OCI-LY7 (cell line): ENCODE data around the gene TASOR2. TPM values are rescaled to one million over a fixed set of nuclear protein-coding genes. Genes with fewer than 3 reads are reported as not detected.

Experiments used
- BruUV-seq: library from RNA; stranded (reverse); fragments of 400-500 nt; replicated peaks from 2 replicates; lab custom pipeline; 2021; lab: Mats Ljungman, UMichigan
- CTCF ChIA-PET: fragments of 300-600 bp; sonication (Branson Sonifier 250); formaldehyde crosslinking; loops from one replicate; lab custom pipeline; 2022; ENCODE audit warnings: antibody characterized with exemption; ENCODE audit not compliant: unreplicated experiment; lab: Charles Lee
- POLR2A ChIA-PET: fragments of 300-600 bp; sonication (Branson Sonifier 250); formaldehyde crosslinking; loops from one replicate; lab custom pipeline; 2022; ENCODE audit warnings: antibody characterized with exemption; lab: Charles Lee
- DNase-seq: peaks from one replicate; pipeline ENCODE4 v3.0.0-alpha.2; 2015; ENCODE audit warnings: low spot score
- H2AFZ ChIP-seq: fragments of 200-600 bp; sonication (generic), shearing (Covaris generic); 2 replicates; pipeline ENCODE4 v1.6.1; 2014; ENCODE audit warnings: mild to moderate bottlenecking, antibody characterized with exemption, low read length, moderate library complexity
- H3K27ac ChIP-seq: fragments of 200-600 bp; sonication (generic); 2 replicates; pipeline ENCODE4 v1.5.1; 2014; ENCODE audit warnings: mixed run types, low read depth, mild to moderate bottlenecking, moderate library complexity, low read length, inconsistent platforms; ENCODE audit not compliant: poor library complexity, severe bottlenecking
- H3K36me3 ChIP-seq: fragments of 200-600 bp; sonication (generic); 2 replicates; pipeline ENCODE4 v1.6.1; 2014; ENCODE audit warnings: mild to moderate bottlenecking, antibody characterized with exemption, low read length, moderate library complexity, mixed read lengths; ENCODE audit not compliant: insufficient read depth
- H3K4me1 ChIP-seq: fragments of 200-600 bp; sonication (generic); 2 replicates; pipeline ENCODE4 v1.5.1; 2014; ENCODE audit warnings: mild to moderate bottlenecking, low read length; ENCODE audit not compliant: insufficient read depth, poor library complexity, severe bottlenecking
- H3K4me2 ChIP-seq: fragments of 200-600 bp; sonication (generic); 2 replicates; pipeline ENCODE4 v1.6.1; 2014; ENCODE audit warnings: mild to moderate bottlenecking, low read length
- H3K4me3 ChIP-seq: fragments of 200-600 bp; sonication (generic); 2 replicates; pipeline ENCODE4 v1.5.1; 2014; ENCODE audit warnings: mild to moderate bottlenecking, low read depth, low read length; ENCODE audit not compliant: poor library complexity, severe bottlenecking
- H3K79me2 ChIP-seq: fragments of 200-600 bp; sonication (generic); 2 replicates; pipeline ENCODE4 v1.6.1; 2016; ENCODE audit warnings: low read depth, mild to moderate bottlenecking, low read length, moderate library complexity, mixed read lengths; ENCODE audit not compliant: insufficient read depth
- H3K9me2 ChIP-seq: fragments of 200-600 bp; sonication (generic); 2 replicates; pipeline ENCODE4 v1.6.1; 2016; ENCODE audit warnings: mild to moderate bottlenecking, low read length, mixed read lengths; ENCODE audit not compliant: insufficient read depth
- H3K9me3 ChIP-seq: fragments of 200-600 bp; sonication (generic); 2 replicates; pipeline ENCODE4 v1.6.1; 2014; ENCODE audit warnings: mild to moderate bottlenecking, mixed run types, low read length, mixed read lengths
- H4K20me1 ChIP-seq: fragments of 200-600 bp; sonication (generic); 2 replicates; pipeline ENCODE4 v1.6.1; 2014; ENCODE audit warnings: mild to moderate bottlenecking, antibody characterized with exemption, low read length, moderate library complexity, mixed read lengths; ENCODE audit not compliant: insufficient read depth
- CTCF ChIP-seq: fragments of 200-600 bp; sonication (generic); conservative IDR thresholded peaks from 2 replicates; pipeline ENCODE4 v1.5.1; 2014; ENCODE audit warnings: mild to moderate bottlenecking, antibody characterized with exemption, low read length, moderate library complexity, mixed read lengths
- EZH2phosphoT487 ChIP-seq: fragments of 200-600 bp; sonication (generic); IDR thresholded peaks from 2 replicates; pipeline ENCODE4 v1.6.1; 2018; ENCODE audit warnings: low read depth, borderline replicate concordance, mild to moderate bottlenecking, mixed run types, antibody characterized with exemption, low read length, moderate library complexity, mixed read lengths
- intact Hi-C: fragments of 100-400 bp; cut with micrococcal nuclease; formaldehyde crosslinking; loops from one replicate; pipeline ENCODE4 v1.10.0; 2022; ENCODE audit not compliant: unreplicated experiment
- total RNA-seq, 2 experiments: library from RNA; depleted of rRNA in 1 of 2; stranded (reverse); fragments of >200 nt in 1 of 2; shearing (Covaris generic) in 1 of 2; gene quantifications; 2 replicates each; pipeline ENCODE4 v1.2.3, GENCODE V29; 2014 to 2022

TASOR2 gene
- total RNA-seq, 2 experiments from 2014 or later, result 103 to 116 TPM

GRCh38 chr10:5638494-5638893, 46.1 kb upstream of the TASOR2 start:
- Histone ChIP-seq H2AFZ (no peak overlapping the region), H3K27ac (no peak overlapping the region), H3K9me2 (no peaks in the 10 kb centered on the region), H3K4me1 (peaks cover 5% of the 10 kb centered on the region), H3K79me2 (no peaks in the 10 kb centered on the region), H3K4me2 (no peak overlapping the region), H4K20me1 (no peaks in the 10 kb centered on the region), H3K36me3 (peaks cover 39% of the 10 kb centered on the region), H3K9me3 (no peaks in the 10 kb centered on the region), H3K4me3 (no peak overlapping the region)
- CTCF ChIA-PET, result no interaction called here
- POLR2A ChIA-PET, result no interaction called here
- intact Hi-C loops, result no loop called here
- no peak for DNase-seq
- no TSS peak for BruUV-seq
- TF ChIP-seq EZH2phosphoT487, result no peak
- TF ChIP-seq CTCF, result no peak

- intact Hi-C loops, result no loop called here
- TF ChIP-seq EZH2phosphoT487, result no peak
- TF ChIP-seq CTCF, result no peak
- Histone ChIP-seq H3K9me3 (no peaks in the 10 kb centered on the region), H3K4me1 (peaks cover 5% of the 10 kb centered on the region), H3K27ac (no peak overlapping the region), H3K4me2 (no peak overlapping the region), H3K79me2 (no peaks in the 10 kb centered on the region), H2AFZ (no peak overlapping the region), H3K9me2 (no peaks in the 10 kb centered on the region), H3K4me3 (no peak overlapping the region), H4K20me1 (no peaks in the 10 kb centered on the region), H3K36me3 (peaks cover 44% of the 10 kb centered on the region)
- ChIA-PET CTCF (no interaction called here), POLR2A (no interaction called here)
- TSS peak; percentile 60 for BruUV-seq
- DNase-seq, result no peak
These were observed 45.6 kb upstream of the TASOR2 start for GRCh38 chr10:5639066-5639465.

- BruUV-seq, result no TSS peak
- ChIA-PET CTCF (no interaction called here), POLR2A (no interaction called here)
- Histone ChIP-seq H4K20me1 (no peaks in the 10 kb centered on the region), H3K79me2 (no peaks in the 10 kb centered on the region), H3K4me3 (no peak overlapping the region), H3K27ac (no peak overlapping the region), H3K4me2 (no peak overlapping the region), H2AFZ (no peak overlapping the region), H3K36me3 (peaks cover 53% of the 10 kb centered on the region), H3K9me3 (no peaks in the 10 kb centered on the region), H3K9me2 (no peaks in the 10 kb centered on the region), H3K4me1 (peaks cover 7% of the 10 kb centered on the region)
- intact Hi-C loops, result no loop called here
- DNase-seq, result no peak
- TF ChIP-seq CTCF (no peak), EZH2phosphoT487 (no peak)
These were observed 44.6 kb upstream of the TASOR2 start for GRCh38 chr10:5640036-5640435.
